ENCODE data around the gene MYO3B. TPM values are rescaled to one million over a fixed set of nuclear protein-coding genes. Genes with fewer than 3 reads are reported as not detected.

The MYO3B gene
- total RNA-seq, 1 donor from 2014 or later: 0.05 TPM

- DNase-seq (ENCODE audit: low spot score): no peak
- intact Hi-C loops (cut with DNase I): no loop called here
These were observed 20.8 kb upstream of the MYO3B start for GRCh38 chr2:170157025-170157684.

- DNase-seq (ENCODE audit: low spot score): no peak
- intact Hi-C loops (cut with DNase I): no loop called here
These were observed 18.9 kb upstream of the MYO3B start for GRCh38 chr2:170159060-170159459.

GRCh38 chr2:170161516-170162270 is 16.3 kb upstream of the MYO3B start:
- intact Hi-C loops (cut with DNase I): no loop called here

GRCh38 chr2:170162271-170162632 is 15.7 kb upstream of the MYO3B start:
- no peak for DNase-seq (ENCODE audit: low spot score)
- intact Hi-C loops (cut with DNase I): no loop called here

More at GRCh38 chr2:170161516-170162270, 16.3 kb upstream of the MYO3B start:
- no peak for DNase-seq (ENCODE audit: low spot score)

GRCh38 chr2:170163411-170164065 is 14.4 kb upstream of the MYO3B start:
- DNase-seq (ENCODE audit: low spot score): no peak
- intact Hi-C loops (cut with DNase I): no loop called here

- DNase-seq (ENCODE audit: low spot score): no peak
- intact Hi-C loops (cut with DNase I): no loop called here
These were observed 12.8 kb upstream of the MYO3B start for GRCh38 chr2:170165129-170165528.

GRCh38 chr2:170166735-170167134 is 11.2 kb upstream of the MYO3B start:
- intact Hi-C loops (cut with DNase I): no loop called here
- DNase-seq (ENCODE audit: low spot score): no peak

- intact Hi-C loops (cut with DNase I): no loop called here
- no peak for DNase-seq (ENCODE audit: low spot score)
These were observed 7.5 kb upstream of the MYO3B start for GRCh38 chr2:170170281-170171040.

GRCh38 chr2:170176212-170176611 is 1.7 kb upstream of the MYO3B start:
- no peak for DNase-seq (ENCODE audit: low spot score)
- intact Hi-C loops (cut with DNase I): no loop called here

GRCh38 chr2:170180031-170180566 is 2.2 kb downstream of the MYO3B start:
- DNase-seq (ENCODE audit: low spot score): no peak
- intact Hi-C loops (cut with DNase I): no loop called here

- intact Hi-C loops (cut with DNase I): no loop called here
- DNase-seq (ENCODE audit: low spot score): no peak
These were observed 3.7 kb downstream of the MYO3B start for GRCh38 chr2:170181602-170182001.

- no peak for DNase-seq (ENCODE audit: low spot score)
- intact Hi-C loops (cut with DNase I): no loop called here
These were observed 7.4 kb downstream of the MYO3B start for GRCh38 chr2:170185319-170185718.

GRCh38 chr2:170189757-170190156 is 11.8 kb downstream of the MYO3B start:
- intact Hi-C loops (cut with DNase I): no loop called here
- no peak for DNase-seq (ENCODE audit: low spot score)

GRCh38 chr2:170190172-170190571 is 12.2 kb downstream of the MYO3B start:
- intact Hi-C loops (cut with DNase I): no loop called here
- no peak for DNase-seq (ENCODE audit: low spot score)

- no peak for DNase-seq (ENCODE audit: low spot score)
- intact Hi-C loops (cut with DNase I): no loop called here
These were observed 13.4 kb downstream of the MYO3B start for GRCh38 chr2:170191166-170191866.

- intact Hi-C loops (cut with DNase I): no loop called here
- DNase-seq (ENCODE audit: low spot score): no peak
These were observed 19.0 kb downstream of the MYO3B start for GRCh38 chr2:170196963-170197362.

- DNase-seq (ENCODE audit: low spot score): no peak
- intact Hi-C loops (cut with DNase I): no loop called here
These were observed 23.3 kb downstream of the MYO3B start for GRCh38 chr2:170201275-170201674.

GRCh38 chr2:170201734-170202393 is 23.9 kb downstream of the MYO3B start:
- DNase-seq (ENCODE audit: low spot score): no peak
- intact Hi-C loops (cut with DNase I): no loop called here

GRCh38 chr2:170202437-170202836 is 24.5 kb downstream of the MYO3B start:
- intact Hi-C loops (cut with DNase I): no loop called here
- no peak for DNase-seq (ENCODE audit: low spot score)
